ENCODE data around the gene YEATS2.
"Not testable (repeated sequence)": the region's sequence is repeated elsewhere in the genome, so short reads cannot be mapped to it uniquely, and the experiment has no call there.

YEATS2 gene

DNA sequence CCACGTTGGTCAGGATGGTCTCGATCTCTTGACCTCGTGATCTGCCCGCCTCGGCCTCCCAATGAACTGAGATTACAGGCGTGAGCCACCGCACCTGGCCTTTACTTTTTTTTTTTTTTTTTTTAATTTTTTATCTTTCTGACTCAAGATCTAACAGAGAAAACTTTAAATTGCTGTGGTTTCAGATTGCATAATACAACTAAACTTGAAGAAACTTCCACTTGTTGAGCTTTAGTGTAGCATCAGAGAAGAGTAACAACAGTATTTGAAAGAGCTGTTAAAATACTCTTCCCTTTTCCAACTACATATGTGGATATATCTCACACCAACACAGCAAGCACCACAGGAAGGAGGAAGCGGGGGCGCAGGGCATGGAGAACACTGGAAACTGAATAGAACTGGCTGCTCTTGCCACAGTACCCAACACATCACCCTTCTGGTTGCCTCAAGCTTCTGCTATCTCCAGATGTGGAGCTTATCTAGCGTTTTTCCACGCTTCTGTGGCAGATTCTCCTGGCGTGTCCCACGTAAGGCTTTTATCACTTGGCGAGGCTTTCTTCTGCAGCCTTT is 82.4 kb downstream of the YEATS2 start:
- Histone ChIP-seq H3K36me3 (ENCODE audit: control insufficient read depth in 1 of 2, insufficient read depth in 2 of 2, low read length in 2 of 2) (peaks cover 22 to 54% of the 10 kb centered on the region in 2 donors), H3K27me3 (ENCODE audit: low read depth, low read length) (no peaks in the 10 kb centered on the region), H3K4me1 (ENCODE audit: control insufficient read depth in 1 of 2, insufficient read depth in 2 of 2, low read length in 2 of 2) (no peaks in the 10 kb centered on the region), H3K9me3 (ENCODE audit: control insufficient read depth in 1 of 2, low read length in 2 of 2) (no peaks in the 10 kb centered on the region), H3K27ac (ENCODE audit: low read length) (no peak overlapping the region), H3K4me3 (ENCODE audit: low read depth in 1 of 2, low read length in 2 of 2) (no peak overlapping the region)

DNA sequence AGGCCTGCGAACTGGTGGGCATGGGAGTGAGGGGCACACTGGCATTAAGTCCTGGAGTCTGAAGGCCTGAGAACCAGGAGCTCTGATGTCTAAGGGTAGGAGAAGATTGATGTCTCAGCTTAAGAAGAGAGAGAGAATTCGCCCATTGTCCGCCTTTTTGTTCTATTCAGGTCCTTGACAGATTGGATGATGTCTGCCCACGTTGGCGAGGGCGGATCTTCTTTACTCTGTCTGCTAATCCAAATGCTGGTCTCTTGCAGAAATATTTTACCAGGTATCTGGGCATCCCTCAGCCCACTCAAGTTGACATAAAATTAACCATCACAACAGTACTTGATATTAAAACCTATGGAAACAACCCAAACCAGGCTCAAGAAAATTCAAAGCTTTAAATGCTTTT is 83.6 kb downstream of the YEATS2 start:
- Histone ChIP-seq H3K4me1 (ENCODE audit: control insufficient read depth in 1 of 2, insufficient read depth in 2 of 2, low read length in 2 of 2) (no peaks in the 10 kb centered on the region), H3K27ac (ENCODE audit: low read length) (no peak overlapping the region), H3K4me3 (ENCODE audit: low read depth in 1 of 2, low read length in 2 of 2) (no peak overlapping the region), H3K36me3 (ENCODE audit: control insufficient read depth in 1 of 2, insufficient read depth in 2 of 2, low read length in 2 of 2) (peaks cover 26 to 55% of the 10 kb centered on the region in 2 donors), H3K27me3 (ENCODE audit: low read depth, low read length) (no peaks in the 10 kb centered on the region), H3K9me3 (ENCODE audit: control insufficient read depth in 1 of 2, low read length in 2 of 2) (no peaks in the 10 kb centered on the region)

DNA sequence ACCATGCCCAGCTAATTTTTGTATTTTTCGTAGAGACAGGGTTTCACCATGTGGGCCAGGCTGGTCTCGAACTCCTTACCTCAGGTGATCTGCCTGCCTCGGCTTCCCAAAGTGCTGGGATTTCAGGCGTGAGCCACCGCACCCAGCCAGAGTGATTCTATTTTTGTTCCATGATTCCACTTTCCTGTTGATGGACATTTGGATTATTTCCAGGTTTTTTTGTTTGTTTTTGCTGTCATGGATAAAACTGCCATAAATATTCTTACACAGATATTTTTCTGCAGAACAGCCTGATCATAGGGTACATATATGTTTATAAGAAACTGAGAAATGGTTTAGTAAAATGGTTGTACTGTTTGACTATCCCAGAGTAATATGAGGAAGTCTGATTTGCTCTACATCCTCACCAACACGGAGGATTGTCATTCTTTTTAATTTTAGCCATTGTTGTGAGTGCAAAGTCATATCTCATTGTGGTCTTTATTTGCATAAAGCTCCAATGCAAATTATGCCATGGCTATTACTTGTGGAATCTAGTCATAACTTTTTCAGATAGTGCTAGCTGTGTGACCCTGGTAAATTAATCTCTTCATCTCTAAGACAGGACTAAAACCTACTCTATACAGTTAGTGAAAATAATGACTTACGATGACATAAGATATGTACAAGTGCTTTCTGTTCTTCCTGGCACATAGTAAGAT is 85.1 kb downstream of the YEATS2 start:
- Histone ChIP-seq H3K36me3 (ENCODE audit: control insufficient read depth in 1 of 2, insufficient read depth in 2 of 2, low read length in 2 of 2) (peaks cover 28 to 57% of the 10 kb centered on the region in 2 donors), H3K27ac (ENCODE audit: low read length) (no peak overlapping the region)

DNA sequence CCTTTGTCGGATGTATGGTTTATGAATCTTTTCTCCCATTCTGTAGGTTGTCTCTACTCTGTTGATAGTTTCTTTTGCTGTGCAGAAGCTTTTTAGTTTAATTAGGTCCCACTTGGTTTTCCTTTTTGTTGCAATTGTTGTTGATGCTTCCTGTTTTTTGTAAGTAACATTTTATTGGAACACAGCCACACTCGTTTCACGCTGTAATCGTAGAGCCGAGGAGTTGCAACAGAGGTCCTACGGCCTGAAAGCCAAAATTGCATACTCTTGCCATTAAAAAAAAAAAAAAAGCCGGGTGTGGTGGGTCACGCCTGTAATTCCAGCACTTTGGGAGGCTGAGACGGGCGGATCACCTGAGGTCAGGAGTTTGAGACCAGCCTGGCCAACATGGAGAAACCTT is 86.9 kb downstream of the YEATS2 start:
- H3K36me3 ChIP-seq (ENCODE audit: control insufficient read depth in 1 of 2, insufficient read depth in 2 of 2, low read length in 2 of 2), result peaks cover 22 to 53% of the 10 kb centered on the region in 2 donors
- not testable (repeated sequence) for H3K4me1 ChIP-seq (ENCODE audit: control insufficient read depth in 1 of 2, insufficient read depth in 2 of 2, low read length in 2 of 2); H3K27me3 ChIP-seq (ENCODE audit: low read depth, low read length); H3K27ac ChIP-seq (ENCODE audit: low read length); H3K4me3 ChIP-seq (ENCODE audit: low read depth in 1 of 2, low read length in 2 of 2); H3K9me3 ChIP-seq (ENCODE audit: control insufficient read depth in 1 of 2, low read length in 2 of 2)

More for the DNA sequence above, 85.1 kb downstream of the YEATS2 start:
- H3K27me3 ChIP-seq (ENCODE audit: low read depth, low read length), result no peaks in the 10 kb centered on the region
- H3K4me1 ChIP-seq (ENCODE audit: control insufficient read depth in 1 of 2, insufficient read depth in 2 of 2, low read length in 2 of 2), result no peaks in the 10 kb centered on the region
- H3K9me3 ChIP-seq (ENCODE audit: control insufficient read depth in 1 of 2, low read length in 2 of 2), result no peaks in the 10 kb centered on the region
- H3K4me3 ChIP-seq (ENCODE audit: low read depth in 1 of 2, low read length in 2 of 2), result no peak overlapping the region

DNA sequence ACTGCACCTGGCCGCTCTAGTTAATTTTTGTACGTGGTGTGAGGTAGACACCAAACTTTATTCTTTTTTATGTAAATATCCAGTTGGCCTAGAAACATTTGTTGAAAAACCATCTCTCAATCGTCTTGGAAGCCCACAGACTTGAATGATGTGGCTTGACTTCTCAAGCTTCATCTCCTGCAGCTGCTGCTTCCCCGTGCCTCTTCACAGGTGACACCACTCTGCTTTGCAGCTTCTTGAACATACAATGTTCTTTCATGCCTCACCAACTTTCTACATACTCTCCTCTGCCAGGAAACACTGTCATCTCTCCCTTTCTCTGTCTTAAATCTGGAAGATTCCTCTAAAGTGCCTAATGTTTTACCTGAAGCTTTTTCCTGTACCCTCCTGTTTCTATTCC is 92.2 kb downstream of the YEATS2 start:
- H3K36me3 ChIP-seq (ENCODE audit: control insufficient read depth in 1 of 2, insufficient read depth in 2 of 2, low read length in 2 of 2), result peaks cover 38 to 67% of the 10 kb centered on the region in 2 donors
- no peaks in the 10 kb centered on the region for H3K9me3 ChIP-seq (ENCODE audit: control insufficient read depth in 1 of 2, low read length in 2 of 2)
- H3K4me1 ChIP-seq (ENCODE audit: control insufficient read depth in 1 of 2, insufficient read depth in 2 of 2, low read length in 2 of 2), result no peaks in the 10 kb centered on the region
- H3K27ac ChIP-seq (ENCODE audit: low read length), result no peak overlapping the region
- no peak overlapping the region for H3K4me3 ChIP-seq (ENCODE audit: low read depth in 1 of 2, low read length in 2 of 2)
- no peaks in the 10 kb centered on the region for H3K27me3 ChIP-seq (ENCODE audit: low read depth, low read length)

DNA sequence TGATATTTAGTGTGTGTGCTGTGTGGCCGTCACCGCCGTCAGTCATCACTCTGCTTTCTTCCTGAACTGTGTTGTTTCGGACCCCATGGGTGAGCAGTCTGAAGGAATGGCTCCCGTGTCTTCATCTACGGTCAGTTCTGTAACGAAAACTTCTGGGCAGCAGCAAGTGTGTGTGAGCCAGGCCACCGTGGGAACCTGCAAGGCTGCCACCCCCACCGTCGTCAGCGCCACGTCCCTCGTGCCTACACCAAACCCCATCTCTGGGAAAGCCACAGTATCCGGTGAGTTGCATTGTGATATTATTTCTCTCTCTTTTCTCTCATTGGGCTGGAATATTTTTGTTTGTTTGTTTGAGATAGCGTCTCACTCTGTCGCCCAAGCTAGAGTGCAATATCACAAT is 93.1 kb downstream of the YEATS2 start:
- Histone ChIP-seq H3K27ac (ENCODE audit: low read length) (no peak overlapping the region), H3K9me3 (ENCODE audit: control insufficient read depth in 1 of 2, low read length in 2 of 2) (no peaks in the 10 kb centered on the region), H3K4me1 (ENCODE audit: control insufficient read depth in 1 of 2, insufficient read depth in 2 of 2, low read length in 2 of 2) (no peaks in the 10 kb centered on the region), H3K36me3 (ENCODE audit: control insufficient read depth in 1 of 2, insufficient read depth in 2 of 2, low read length in 2 of 2) (peaks cover 37 to 66% of the 10 kb centered on the region in 2 donors), H3K4me3 (ENCODE audit: low read depth in 1 of 2, low read length in 2 of 2) (no peak overlapping the region), H3K27me3 (ENCODE audit: low read depth, low read length) (no peaks in the 10 kb centered on the region)

DNA sequence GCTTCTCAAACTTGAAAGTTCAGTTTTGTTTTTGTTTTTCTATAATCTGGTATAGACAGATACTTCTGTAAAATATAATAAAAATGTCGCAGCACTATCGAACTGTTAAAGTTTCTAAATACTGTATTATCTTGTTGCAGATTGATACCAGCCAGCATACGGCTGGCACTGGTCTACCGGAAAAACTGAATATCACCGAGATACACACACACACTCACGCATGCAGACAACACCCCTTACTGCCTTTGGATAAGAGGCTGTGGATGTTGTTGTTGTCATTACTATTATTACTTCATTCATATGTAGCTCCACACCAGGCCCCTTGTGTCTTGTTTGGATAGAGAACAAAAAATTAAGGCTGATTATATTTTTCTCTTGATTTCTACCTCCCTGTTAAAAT is 95.4 kb downstream of the YEATS2 start:
- Histone ChIP-seq H3K27ac (ENCODE audit: low read length) (no peak overlapping the region), H3K36me3 (ENCODE audit: control insufficient read depth in 1 of 2, insufficient read depth in 2 of 2, low read length in 2 of 2) (peaks cover 26 to 50% of the 10 kb centered on the region in 2 donors), H3K4me3 (ENCODE audit: low read depth in 1 of 2, low read length in 2 of 2) (no peak overlapping the region), H3K4me1 (ENCODE audit: control insufficient read depth in 1 of 2, insufficient read depth in 2 of 2, low read length in 2 of 2) (no peaks in the 10 kb centered on the region), H3K27me3 (ENCODE audit: low read depth, low read length) (no peaks in the 10 kb centered on the region), H3K9me3 (ENCODE audit: control insufficient read depth in 1 of 2, low read length in 2 of 2) (no peaks in the 10 kb centered on the region)

DNA sequence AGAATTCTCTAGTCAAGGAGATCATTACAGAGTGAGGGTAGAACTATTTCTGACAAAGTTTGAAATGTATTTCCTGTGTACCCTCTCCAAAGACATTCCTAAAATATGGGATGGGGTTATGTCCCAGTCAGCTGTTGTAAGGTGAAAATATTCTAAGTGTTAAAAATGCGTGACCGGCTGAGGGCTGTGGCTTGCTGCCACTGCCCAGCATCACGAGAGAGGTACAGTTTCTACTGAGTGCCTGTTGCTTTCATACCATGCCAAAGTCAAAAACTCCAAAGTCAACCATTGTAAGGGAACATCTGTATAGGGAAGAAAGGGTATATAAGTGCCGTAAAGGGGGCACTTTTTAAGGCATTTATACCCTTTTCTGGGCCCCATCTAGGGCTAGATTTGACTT is 96.9 kb downstream of the YEATS2 start:
- Histone ChIP-seq H3K4me1 (ENCODE audit: control insufficient read depth in 1 of 2, insufficient read depth in 2 of 2, low read length in 2 of 2) (no peaks in the 10 kb centered on the region), H3K9me3 (ENCODE audit: control insufficient read depth in 1 of 2, low read length in 2 of 2) (no peaks in the 10 kb centered on the region), H3K27ac (ENCODE audit: low read length) (no peak overlapping the region), H3K27me3 (ENCODE audit: low read depth, low read length) (no peaks in the 10 kb centered on the region), H3K4me3 (ENCODE audit: low read depth in 1 of 2, low read length in 2 of 2) (no peak overlapping the region), H3K36me3 (ENCODE audit: control insufficient read depth in 1 of 2, insufficient read depth in 2 of 2, low read length in 2 of 2) (peaks cover 33 to 57% of the 10 kb centered on the region in 2 donors)

DNA sequence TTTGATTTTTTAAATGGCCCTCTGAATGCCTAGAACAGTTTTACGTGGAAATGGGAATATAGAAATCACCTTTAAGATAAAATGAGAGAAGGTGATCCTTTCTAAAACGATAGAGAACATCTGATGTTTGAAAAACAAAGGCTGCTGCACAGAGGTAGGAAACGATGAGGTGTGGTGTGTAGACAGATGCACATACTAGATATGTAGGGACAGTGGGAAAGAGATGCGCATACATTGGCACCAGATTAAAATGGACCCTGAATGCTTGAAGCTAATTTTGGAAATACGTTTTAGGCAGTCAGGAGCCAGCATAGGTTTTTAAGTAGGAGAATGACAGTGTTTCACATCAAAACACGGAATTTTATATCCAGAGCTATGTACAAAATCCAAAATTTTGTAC is 98.8 kb downstream of the YEATS2 start:
- H3K4me3 ChIP-seq (ENCODE audit: low read depth in 1 of 2, low read length in 2 of 2), result no peak overlapping the region
- no peaks in the 10 kb centered on the region for H3K9me3 ChIP-seq (ENCODE audit: control insufficient read depth in 1 of 2, low read length in 2 of 2)
- H3K36me3 ChIP-seq (ENCODE audit: control insufficient read depth in 1 of 2, insufficient read depth in 2 of 2, low read length in 2 of 2), result peaks cover 36 to 56% of the 10 kb centered on the region in 2 donors
- H3K27me3 ChIP-seq (ENCODE audit: low read depth, low read length), result no peaks in the 10 kb centered on the region
- no peaks in the 10 kb centered on the region for H3K4me1 ChIP-seq (ENCODE audit: control insufficient read depth in 1 of 2, insufficient read depth in 2 of 2, low read length in 2 of 2)
- no peak overlapping the region for H3K27ac ChIP-seq (ENCODE audit: low read length)

DNA sequence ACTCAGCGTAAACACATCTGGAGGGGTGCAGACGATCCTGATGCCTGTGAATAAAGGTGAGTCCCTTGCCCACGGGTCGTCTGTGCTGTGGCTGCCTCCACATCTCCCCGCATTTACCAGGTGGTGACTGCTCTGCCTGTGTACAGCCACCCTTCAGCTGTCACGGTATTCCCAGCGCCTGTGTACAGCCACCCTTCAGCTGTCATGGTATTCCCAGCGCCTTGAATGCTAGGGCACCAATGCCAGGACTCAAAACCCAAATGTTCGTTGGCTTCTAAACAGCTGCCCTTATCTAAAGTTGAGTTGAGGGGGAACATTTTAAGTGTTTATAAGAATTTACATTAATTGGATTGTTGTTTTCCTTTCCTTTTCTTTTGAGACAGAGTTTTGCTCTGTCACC is 100.4 kb downstream of the YEATS2 start:
- no peaks in the 10 kb centered on the region for H3K9me3 ChIP-seq (ENCODE audit: control insufficient read depth in 1 of 2, low read length in 2 of 2)
- H3K27ac ChIP-seq (ENCODE audit: low read length), result no peak overlapping the region
- peaks cover 43 to 60% of the 10 kb centered on the region in 2 donors for H3K36me3 ChIP-seq (ENCODE audit: control insufficient read depth in 1 of 2, insufficient read depth in 2 of 2, low read length in 2 of 2)
- no peaks in the 10 kb centered on the region for H3K27me3 ChIP-seq (ENCODE audit: low read depth, low read length)
- H3K4me3 ChIP-seq (ENCODE audit: low read depth in 1 of 2, low read length in 2 of 2), result no peak overlapping the region
- H3K4me1 ChIP-seq (ENCODE audit: control insufficient read depth in 1 of 2, insufficient read depth in 2 of 2, low read length in 2 of 2), result no peaks in the 10 kb centered on the region

DNA sequence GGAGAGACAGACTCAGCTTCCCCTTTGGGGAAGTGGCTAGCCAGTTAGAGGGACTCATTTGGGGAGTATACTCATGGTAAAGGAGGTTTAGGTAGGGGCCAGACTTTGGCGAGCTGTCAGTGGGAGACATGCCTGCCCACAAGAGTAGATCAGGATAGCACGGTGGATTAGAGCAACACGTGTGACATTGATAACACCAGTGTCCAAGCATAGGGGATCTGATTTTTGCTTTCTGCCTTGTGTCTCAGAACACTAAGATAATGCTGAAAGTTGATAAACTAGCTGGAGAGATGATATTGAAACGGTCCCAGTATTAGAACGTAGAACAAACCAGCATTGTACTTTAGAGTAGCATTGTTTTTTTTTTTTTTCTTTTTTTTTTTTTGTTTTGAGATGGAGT is 101.9 kb downstream of the YEATS2 start:
- H3K9me3 ChIP-seq (ENCODE audit: control insufficient read depth in 1 of 2, low read length in 2 of 2), result no peaks in the 10 kb centered on the region
- no peak overlapping the region for H3K27ac ChIP-seq (ENCODE audit: low read length)
- H3K27me3 ChIP-seq (ENCODE audit: low read depth, low read length), result no peaks in the 10 kb centered on the region
- H3K36me3 ChIP-seq (ENCODE audit: control insufficient read depth in 1 of 2, insufficient read depth in 2 of 2, low read length in 2 of 2), result peaks cover 38 to 62% of the 10 kb centered on the region in 2 donors
- no peak overlapping the region for H3K4me3 ChIP-seq (ENCODE audit: low read depth in 1 of 2, low read length in 2 of 2)
- no peaks in the 10 kb centered on the region for H3K4me1 ChIP-seq (ENCODE audit: control insufficient read depth in 1 of 2, insufficient read depth in 2 of 2, low read length in 2 of 2)
